Endothelial cell of umbilical vein (primary cell): Measurements from ENCODE around the gene SDC4. TPM values are rescaled to one million over a fixed set of nuclear protein-coding genes. Genes with fewer than 3 reads are reported as not detected.

Experiments used
- BruUV-seq: library from RNA; stranded (reverse); fragments of 400-500 nt; replicated peaks from 2 replicates; lab custom pipeline; 2021; lab: Mats Ljungman, UMichigan
- CTCF ChIA-PET: fragments of 300-600, 350-600 bp; sonication (Branson Sonifier 250); formaldehyde crosslinking; loops from one replicate; lab custom pipeline; 2021; ENCODE audit warnings: antibody characterized with exemption, inconsistent platforms; lab: Charles Lee
- POLR2A ChIA-PET: fragments of 300-600, 350-600 bp; sonication (Branson Sonifier 250); formaldehyde crosslinking; loops from one replicate; lab custom pipeline; 2021; ENCODE audit warnings: antibody characterized with exemption, inconsistent platforms; lab: Charles Lee
- DNase-seq: peaks from one replicate; pipeline ENCODE4 v3.0.0-alpha.2; 2011; ENCODE audit warnings: low read depth, low spot score
- FAIRE-seq: peaks from 2 replicates; lab custom pipeline; 2011; peaks lifted over from hg19 to GRCh38; lab: Jason Lieb, UNC
- H2AFZ ChIP-seq: 2 replicates; pipeline ENCODE4 v1.6.0; 2012; ENCODE audit warnings: low read depth, low read length, control low read depth, inconsistent platforms
- H3K27ac ChIP-seq: 2 replicates; pipeline ENCODE4 v1.5.1; 2011; ENCODE audit warnings: low read depth, mild to moderate bottlenecking, control low read depth, low read length, moderate library complexity; ENCODE audit not compliant: insufficient read depth
- H3K27me3 ChIP-seq, 2 experiments: 2 replicates each; pipeline versions ENCODE4 v1.6.0 to v1.6.1; 2011; ENCODE audit warnings: low read length in 2 of 2, mixed read lengths in 1 of 2; ENCODE audit not compliant: control insufficient read depth in 2 of 2, insufficient read depth in 2 of 2
- H3K36me3 ChIP-seq, 2 experiments: 2 replicates in 1 of 2; 3 replicates in 1 of 2; pipeline ENCODE4 v1.5.1; 2011; ENCODE audit warnings: low read length in 2 of 2, mild to moderate bottlenecking in 1 of 2, moderate library complexity in 1 of 2; ENCODE audit not compliant: control insufficient read depth in 2 of 2, insufficient read depth in 2 of 2; ENCODE audit errors: extremely low read depth in 1 of 2
- H3K4me1 ChIP-seq: 3 replicates; pipeline ENCODE4 v1.5.1; 2011; ENCODE audit warnings: mild to moderate bottlenecking, low read length; ENCODE audit not compliant: control insufficient read depth, insufficient read depth; ENCODE audit errors: extremely low read depth
- H3K4me2 ChIP-seq: 2 replicates; pipeline ENCODE4 v1.6.1; 2011; ENCODE audit warnings: low read length, control low read depth, mixed read lengths; ENCODE audit not compliant: insufficient read depth
- H3K4me3 ChIP-seq, 3 experiments: fragments of 200-600 bp in 1 of 3; sonication (generic), shearing (Covaris generic) in 1 of 3; replicated peaks in 1 of 3; 2 replicates each; pipeline ENCODE4 v1.5.1; 2011 to 2016; ENCODE audit warnings: control low read depth in 3 of 3, low read length in 3 of 3, mild to moderate bottlenecking in 2 of 3, inconsistent platforms in 1 of 3, low read depth in 1 of 3, moderate library complexity in 1 of 3; ENCODE audit not compliant: insufficient read depth in 1 of 3
- H3K79me2 ChIP-seq: 2 replicates; pipeline ENCODE4 v1.6.0; 2012; ENCODE audit warnings: low read length, inconsistent platforms; ENCODE audit not compliant: control insufficient read depth, insufficient read depth
- H3K9ac ChIP-seq: replicated peaks from 2 replicates; pipeline ENCODE3; 2011; ENCODE audit warnings: low read length, control low read depth; ENCODE audit not compliant: insufficient read depth; ENCODE audit errors: extremely low read depth
- H3K9me1 ChIP-seq: replicated peaks from 3 replicates; pipeline ENCODE4 v1.6.0; 2011; ENCODE audit warnings: mild to moderate bottlenecking, low read length; ENCODE audit not compliant: control insufficient read depth, insufficient read depth; ENCODE audit errors: extremely low read depth
- H3K9me3 ChIP-seq: replicated peaks from 2 replicates; pipeline ENCODE4 v1.5.1; 2012; ENCODE audit warnings: low read length, inconsistent platforms; ENCODE audit not compliant: control insufficient read depth, insufficient read depth
- H4K20me1 ChIP-seq: replicated peaks from 2 replicates; pipeline ENCODE3; 2011; ENCODE audit warnings: mild to moderate bottlenecking, low read length; ENCODE audit not compliant: control insufficient read depth, insufficient read depth; ENCODE audit errors: extremely low read depth
- CTCF ChIP-seq, 2 donors: IDR thresholded peaks; 1 replicate in 1 of 2; 2 replicates in 1 of 2; pipeline ENCODE4 v1.5.1; 2011; ENCODE audit warnings: low read length in 2 of 2, mild to moderate bottlenecking in 2 of 2, moderate library complexity in 2 of 2, control low read depth in 1 of 2, inconsistent platforms in 1 of 2, low read depth in 1 of 2; ENCODE audit not compliant: insufficient read depth in 1 of 2; ENCODE audit errors: extremely low read depth in 1 of 2
- EZH2 ChIP-seq: IDR thresholded peaks from 2 replicates; pipeline ENCODE4 v1.6.1; 2012; ENCODE audit warnings: borderline replicate concordance, low read depth, mild to moderate bottlenecking, moderate library complexity, low read length, inconsistent platforms; ENCODE audit not compliant: severe bottlenecking
- FOS ChIP-seq: IDR thresholded peaks from 2 replicates; pipeline ENCODE4 v1.6.1; 2011; ENCODE audit warnings: mild to moderate bottlenecking, low read length, moderate library complexity, borderline replicate concordance; ENCODE audit not compliant: insufficient read depth
- GATA2 ChIP-seq: IDR thresholded peaks from 2 replicates; pipeline ENCODE4 v1.7.0; 2011; ENCODE audit warnings: low read depth, mild to moderate bottlenecking, moderate library complexity, mixed read lengths, low read length; ENCODE audit not compliant: insufficient read length, insufficient read depth
- JUN ChIP-seq: IDR thresholded peaks from 2 replicates; pipeline ENCODE4 v1.6.1; 2011; ENCODE audit warnings: borderline replicate concordance, low read depth; ENCODE audit not compliant: insufficient read length, insufficient read depth
- MAX ChIP-seq: IDR thresholded peaks from 2 replicates; pipeline ENCODE4 v1.6.1; 2011; ENCODE audit not compliant: insufficient read depth, insufficient read length
- MYC ChIP-seq: IDR thresholded peaks from one replicate; pipeline ENCODE4 v1.6.1; 2011; ENCODE audit warnings: mild to moderate bottlenecking, low read depth, low read length
- POLR2A ChIP-seq: IDR thresholded peaks from 2 replicates; pipeline ENCODE4 v1.6.1; 2012; ENCODE audit warnings: low read depth, mild to moderate bottlenecking, control low read depth, low read length
- POLR2AphosphoS5 ChIP-seq: IDR thresholded peaks from 2 replicates; pipeline ENCODE4 v1.6.1; 2012; ENCODE audit warnings: low read depth, mild to moderate bottlenecking, control low read depth, low read length, moderate library complexity; ENCODE audit not compliant: insufficient read depth
- dilution Hi-C: fragments of 300-500 bp; cut with MboI; formaldehyde crosslinking; loops from one replicate; pipeline ENCODE4 v1.15.0; 2019; ENCODE audit warnings: low sequenced_read_pairs; ENCODE audit not compliant: extremely low pct_ligation_motif_present
- intact Hi-C: fragments of 100-400 bp; cut with micrococcal nuclease; formaldehyde crosslinking; loops from one replicate; pipeline ENCODE4 v1.10.0; 2022
- polyA plus RNA-seq, 4 experiments: library from polyadenylated mRNA; depleted of rRNA in 3 of 4; stranded (reverse) in 3 of 4; unstranded in 1 of 4; fragments of >200 nt; gene quantifications; 2 replicates each; pipeline versions ENCODE4 v1.2.1 to v1.2.3, GENCODE V29; 2011 to 2012; ENCODE audit warnings: missing spikeins in 1 of 4
- total RNA-seq: library from RNA; stranded (reverse); gene quantifications from 2 replicates; pipeline ENCODE4 v1.2.3, GENCODE V29; 2021

SDC4 gene
- total and polyA plus RNA-seq, 2 donors (not counting 3 experiments of a cell fraction or from before 2014, with no cell fraction given) = 26.3 to 32.0 TPM

- H3K79me2 ChIP-seq = no peaks in the 10 kb centered on the region
- H2AFZ ChIP-seq = no peak overlapping the region
- intact Hi-C loops = no loop called here
- no peak overlapping the region for H3K4me2 ChIP-seq
- POLR2A ChIA-PET = no interaction called here
- no peaks in the 10 kb centered on the region for H3K27me3 ChIP-seq
- dilution Hi-C loops = no loop called here
- peaks cover 18% of the 10 kb centered on the region for H3K4me1 ChIP-seq
- no peak overlapping the region for H3K27ac ChIP-seq
- no peaks in the 10 kb centered on the region for H4K20me1 ChIP-seq
- no peak overlapping the region for H3K4me3 ChIP-seq
- H3K9ac ChIP-seq = no peak overlapping the region
- CTCF ChIA-PET = interaction anchor here (1.4 to 1.8 kb wide), 3 partner anchors 9 to 20 kb away, joined by 5 to 7 read pairs (median 5); partner anchors contain the start of gene SYS1
- DNase-seq = no peak
- H3K9me3 ChIP-seq = no peaks in the 10 kb centered on the region
- no TSS peak for BruUV-seq
- no peak for FAIRE-seq
- no peaks in the 10 kb centered on the region for H3K9me1 ChIP-seq
- TF ChIP-seq GATA2 (no peak), JUN (no peak), POLR2AphosphoS5 (no peak), EZH2 (no peak), FOS (no peak), MYC (no peak), CTCF (IDR thresholded peaks at IDR 0.05; ENCODE audit: extremely low read depth in 1 of 2, insufficient read depth in 1 of 2, low read depth in 1 of 2, low read length in 2 of 2) (no peak), POLR2A (no peak), MAX (no peak)
- no peaks in the 10 kb centered on the region for H3K36me3 ChIP-seq
Measured at GRCh38 chr20:45353746-45354145, 5.5 kb upstream of the SDC4 start.
